Dedifferentiated amniotic fluid mesenchymal stem cell (primary cell): ENCODE results near the gene CTRL.

Experiments used
- DNase-seq: peaks from one replicate; pipeline ENCODE4 v3.0.0-alpha.2; 2016; ENCODE audit errors: extremely low spot score

The CTRL gene

GRCh38 chr16:67892375-67892774 is 39.3 kb downstream of the CTRL start:
- DNase-seq = no peak

- DNase-seq = no peak
Measured at GRCh38 chr16:67888331-67888730, 43.3 kb downstream of the CTRL start.

- DNase-seq = no peak
Measured at GRCh38 chr16:67886387-67886786, 45.3 kb downstream of the CTRL start.

- no peak for DNase-seq
Measured at GRCh38 chr16:67885976-67886375, 45.7 kb downstream of the CTRL start.

- no peak for DNase-seq
Measured at GRCh38 chr16:67885545-67885944, 46.1 kb downstream of the CTRL start.

- peak; percentile 47 for DNase-seq
Measured at GRCh38 chr16:67884684-67885083, 47.0 kb downstream of the CTRL start, which contains the start of gene NRN1L. Gene NRN1L, plus strand, starts transcription at chr16:67884885. Its CDS starts 19 bp downstream, at chr16:67884904.

- DNase-seq = no peak
Measured at GRCh38 chr16:67883872-67884261, 47.8 kb downstream of the CTRL start.

GRCh38 chr16:67883146-67883871 is 48.4 kb downstream of the CTRL start:
- no peak for DNase-seq

GRCh38 chr16:67882374-67883145 is 49.1 kb downstream of the CTRL start:
- DNase-seq = no peak

GRCh38 chr16:67881621-67882161 is 50.0 kb downstream of the CTRL start:
- DNase-seq = no peak

GRCh38 chr16:67880584-67880983 is 51.1 kb downstream of the CTRL start:
- no peak for DNase-seq

GRCh38 chr16:67879936-67880335 is 51.7 kb downstream of the CTRL start:
- no peak for DNase-seq
